HG03280 (cell line): ENCODE results near the gene ST6GALNAC3.

Experiments used
- ATAC-seq: cut with Tn5 transposase; IDR thresholded peaks from one replicate; pipeline ENCODE4 v1.9.1; 2021; ENCODE audit warnings: mild to moderate bottlenecking, moderate library complexity; ENCODE audit not compliant: unreplicated experiment

The ST6GALNAC3 gene

DNA sequence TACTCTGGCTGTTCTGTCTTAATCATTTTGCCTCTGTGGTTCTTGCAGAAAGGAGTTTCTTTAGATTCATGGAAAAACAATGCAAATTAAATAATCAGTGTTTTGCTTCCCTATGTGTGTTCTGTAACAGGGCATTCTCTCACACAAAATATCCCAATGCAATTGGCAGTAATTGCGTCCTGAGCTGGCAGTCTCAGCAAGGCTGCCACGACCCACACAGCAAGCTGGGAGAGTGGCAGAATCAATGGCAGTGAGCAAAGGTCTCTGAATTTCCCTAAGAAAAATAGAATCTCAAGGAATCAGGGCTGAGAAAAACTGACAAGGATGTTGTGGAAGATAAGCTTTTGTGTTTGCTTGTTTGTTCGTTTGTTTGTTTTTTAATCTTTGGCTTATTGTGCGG, 594.6 kb downstream of the ST6GALNAC3 start:
- ATAC-seq = no peak

DNA sequence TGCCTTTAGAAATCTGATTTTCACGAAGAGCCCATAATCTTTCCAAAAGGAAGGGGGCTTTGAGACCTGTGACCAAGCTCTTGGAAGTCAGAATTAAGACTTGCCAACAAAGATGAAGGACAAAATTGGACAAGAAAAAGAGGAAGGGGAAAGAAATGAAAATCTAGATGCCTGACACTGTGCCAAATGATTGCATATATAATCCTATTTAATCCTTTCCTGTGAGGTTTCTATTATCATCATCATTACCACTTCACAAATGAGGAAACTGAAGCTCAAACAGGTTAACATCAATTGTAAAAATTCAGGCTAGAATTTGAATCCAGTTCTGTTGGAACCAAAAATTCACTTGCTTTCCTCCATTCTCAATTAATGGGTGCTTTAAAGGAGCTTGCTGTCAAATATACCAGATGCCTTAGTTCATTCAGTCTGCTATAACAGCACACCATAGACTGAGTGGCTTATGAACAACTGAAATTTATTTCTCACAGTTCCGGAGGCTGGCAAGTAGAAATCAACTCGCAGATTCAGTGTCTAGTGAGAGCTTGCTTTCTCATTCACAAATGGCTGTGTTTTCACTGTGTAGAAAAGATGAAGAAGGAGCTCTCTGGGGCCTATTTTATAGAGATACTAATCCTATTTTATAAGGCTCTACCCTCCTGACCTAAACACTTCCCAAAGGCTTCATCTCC, 595.2 kb downstream of the ST6GALNAC3 start:
- ATAC-seq = no peak

- ATAC-seq = no peak
Measured at GRCh38 chr1:76674689-76675210, 600.2 kb downstream of the ST6GALNAC3 start.

- no peak for ATAC-seq
Measured at GRCh38 chr1:76677416-76678405, 603.2 kb downstream of the ST6GALNAC3 start.

- no peak for ATAC-seq
Measured at GRCh38 chr1:76679534-76680152, 605.1 kb downstream of the ST6GALNAC3 start.

DNA sequence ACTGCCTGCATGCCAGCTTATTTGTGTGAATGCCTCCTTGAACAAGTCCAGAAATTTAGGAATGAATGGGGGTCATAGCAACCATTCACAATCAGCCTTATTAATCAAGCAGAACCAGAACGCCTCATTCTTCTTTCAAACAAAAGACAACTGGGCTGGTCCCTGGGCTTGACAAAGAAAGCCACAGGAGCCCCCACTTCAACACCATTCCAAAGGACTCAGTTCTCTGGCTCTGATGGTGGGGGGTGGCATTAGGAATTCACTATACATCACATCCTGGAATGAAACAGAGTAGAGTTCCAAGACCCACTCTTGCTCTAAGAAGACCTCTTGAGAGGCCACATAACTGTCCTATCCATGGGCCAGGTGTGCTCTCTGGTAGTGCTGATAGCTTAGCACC, 606.1 kb downstream of the ST6GALNAC3 start:
- ATAC-seq = no peak

- no peak for ATAC-seq
Measured at GRCh38 chr1:76682138-76682537, 607.6 kb downstream of the ST6GALNAC3 start.
